NCI-H146 treated with DMSO at 0.1 percent for 48 hours (cell line): ENCODE results near the gene SMAD6.
"Not testable (repeated sequence)": the region's sequence is repeated elsewhere in the genome, so short reads cannot be mapped to it uniquely, and the experiment has no call there.

Experiments
- DNase-seq: peaks from one replicate; lab custom pipeline; 2025; ENCODE audit not compliant: unreplicated experiment; lab: John Stamatoyannopoulos, UW

SMAD6 gene

GRCh38 chr15:66821307-66821706, 119.3 kb downstream of the SMAD6 start:
- no peak for DNase-seq

GRCh38 chr15:66822114-66822513, 120.1 kb downstream of the SMAD6 start:
- no peak for DNase-seq

DNA sequence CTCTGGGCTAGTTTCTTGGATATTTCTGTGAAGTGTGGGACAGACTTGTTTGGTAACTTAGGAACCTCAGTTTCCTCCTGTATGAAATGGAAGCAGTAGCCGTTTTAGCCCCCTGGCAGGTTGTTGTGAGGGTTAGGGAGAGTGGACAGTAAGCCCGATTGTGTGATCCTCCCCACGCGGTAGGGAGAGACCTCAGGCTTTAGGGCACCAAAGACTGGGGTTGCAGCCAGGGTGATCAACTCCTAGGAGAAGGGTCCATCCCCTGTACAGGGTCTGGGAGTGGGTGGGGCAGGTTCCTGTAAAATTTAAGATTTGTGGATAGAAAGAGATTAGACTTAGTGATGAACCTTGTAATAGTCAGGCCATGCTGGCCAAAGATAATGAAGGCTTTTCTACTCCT, 120.5 kb downstream of the SMAD6 start:
- DNase-seq = no peak

GRCh38 chr15:66823601-66824000, 121.6 kb downstream of the SMAD6 start:
- DNase-seq = no peak

DNA sequence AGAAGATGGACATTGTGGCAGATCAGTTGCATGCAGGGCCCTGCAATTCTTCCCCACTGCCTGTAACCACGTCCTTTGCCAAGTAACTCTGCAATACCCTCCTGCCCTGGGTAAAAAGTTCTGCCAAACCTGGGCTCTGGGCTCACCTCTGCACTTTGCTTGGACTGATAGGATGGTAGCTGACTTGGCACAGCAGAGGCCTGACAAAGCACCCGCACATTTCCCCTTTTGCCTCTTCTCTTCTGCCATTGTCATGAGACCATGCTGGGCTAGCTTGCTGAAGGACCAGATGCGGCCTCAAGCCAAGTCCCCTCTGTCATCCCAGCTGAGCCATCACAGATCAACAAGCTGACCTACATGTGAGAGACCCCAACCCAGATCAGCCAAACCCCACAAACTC, 122.4 kb downstream of the SMAD6 start:
- DNase-seq = no peak

- DNase-seq = no peak
Measured at GRCh38 chr15:66825139-66825538, 123.1 kb downstream of the SMAD6 start.

DNA sequence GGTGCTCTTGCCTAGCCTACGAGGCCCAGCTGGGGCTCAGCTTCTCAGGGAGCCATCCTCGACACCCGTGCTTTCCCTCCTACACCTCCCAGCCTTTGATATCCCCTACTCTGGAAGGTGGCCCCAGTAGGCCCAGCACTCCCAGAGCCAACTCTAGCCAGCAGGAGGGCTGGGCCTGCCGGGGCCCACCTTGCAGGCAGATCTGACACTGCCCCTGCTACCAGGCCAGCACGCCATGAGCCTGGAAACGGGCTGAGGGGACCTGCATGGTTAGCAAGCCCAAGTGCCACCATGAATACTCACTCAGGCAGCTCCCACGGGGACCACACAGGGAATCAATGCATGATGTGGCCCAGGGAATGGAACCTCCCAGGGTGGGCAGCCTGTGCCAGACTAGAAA, 123.7 kb downstream of the SMAD6 start:
- no peak for DNase-seq

GRCh38 chr15:66826507-66826906, 124.5 kb downstream of the SMAD6 start:
- no peak for DNase-seq

DNA sequence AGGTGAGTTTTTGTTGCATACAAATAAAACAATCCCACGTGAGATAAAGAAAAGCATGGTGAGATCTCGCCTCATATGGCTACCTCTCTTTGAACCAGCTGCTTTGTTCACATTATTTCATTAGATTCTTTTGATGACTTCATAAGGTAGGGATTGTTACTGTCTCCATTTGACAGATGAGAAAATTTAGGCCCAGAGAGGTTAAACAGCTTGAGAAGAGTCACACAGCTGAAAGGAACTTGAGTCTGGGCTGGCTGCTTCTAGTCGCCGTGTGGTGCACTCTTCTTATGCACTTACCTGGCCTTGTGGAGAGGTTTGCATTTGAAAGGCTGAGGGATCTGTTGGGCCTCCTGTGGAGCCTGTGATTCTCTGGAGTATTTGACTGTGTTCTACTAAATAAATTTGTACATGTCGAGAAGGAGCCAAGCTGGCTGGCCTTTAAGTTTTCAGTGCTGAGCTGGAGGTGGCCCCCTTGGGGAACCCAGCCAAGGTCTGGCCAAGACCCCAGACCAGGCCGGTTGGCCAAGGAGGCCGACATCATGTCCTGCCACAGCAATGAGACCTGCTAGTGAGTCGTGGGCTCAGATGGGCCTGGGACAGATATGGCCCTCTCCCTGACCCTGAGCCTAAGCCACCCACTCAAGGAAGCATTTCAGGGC, 125.1 kb downstream of the SMAD6 start:
- no peak for DNase-seq

- DNase-seq = no peak
Measured at GRCh38 chr15:66827698-66828055, 125.6 kb downstream of the SMAD6 start.

- DNase-seq = not testable (repeated sequence)
Measured at GRCh38 chr15:66828817-66829541, 126.9 kb downstream of the SMAD6 start.

DNA sequence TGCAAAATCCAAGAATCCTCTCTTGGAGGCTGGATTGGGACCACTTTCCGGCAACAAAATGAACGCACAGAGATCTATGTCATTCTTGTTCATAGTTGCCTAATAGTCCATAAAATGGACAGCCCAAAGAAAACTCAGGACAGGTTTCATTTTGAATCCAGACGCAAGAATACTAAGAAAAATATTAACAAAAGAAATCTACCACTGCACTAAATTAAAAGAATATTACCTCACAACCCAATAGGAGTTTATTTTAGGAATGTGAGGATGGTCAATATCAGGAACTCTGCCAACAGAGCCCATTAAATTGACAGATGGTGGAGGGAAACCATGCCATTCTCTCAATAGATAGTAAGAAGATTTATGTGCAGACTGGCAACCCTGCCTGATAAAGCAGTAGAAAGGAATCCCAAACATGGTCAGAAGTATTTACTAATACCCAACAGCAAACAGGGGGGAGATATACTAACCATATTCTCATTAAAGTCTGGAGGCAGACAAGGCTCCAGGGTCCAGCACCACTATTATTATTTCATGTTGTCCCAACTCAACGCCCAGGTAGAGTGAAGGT, 127.6 kb downstream of the SMAD6 start:
- no peak for DNase-seq

- DNase-seq = no peak
Measured at GRCh38 chr15:66830358-66830757, 128.3 kb downstream of the SMAD6 start.

DNA sequence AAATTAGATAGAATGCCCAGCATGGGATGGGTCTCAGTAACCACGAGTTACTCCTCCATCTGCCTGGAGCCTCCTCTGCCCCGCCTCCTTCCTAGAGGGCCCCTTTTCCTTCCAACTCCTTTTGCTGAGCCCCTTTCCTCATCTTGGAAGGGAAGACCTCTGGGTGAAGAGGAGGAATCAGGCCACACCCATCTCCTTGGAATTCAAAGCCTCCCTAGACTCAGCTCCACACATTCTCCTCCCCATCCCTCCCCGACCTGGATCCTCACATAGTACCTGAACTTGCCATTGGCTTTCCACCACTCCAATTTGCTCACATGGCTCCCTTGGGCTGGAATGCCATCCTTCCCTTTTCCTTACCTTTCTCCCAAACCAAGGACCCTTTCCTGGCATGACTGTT, 128.8 kb downstream of the SMAD6 start:
- DNase-seq = no peak

DNA sequence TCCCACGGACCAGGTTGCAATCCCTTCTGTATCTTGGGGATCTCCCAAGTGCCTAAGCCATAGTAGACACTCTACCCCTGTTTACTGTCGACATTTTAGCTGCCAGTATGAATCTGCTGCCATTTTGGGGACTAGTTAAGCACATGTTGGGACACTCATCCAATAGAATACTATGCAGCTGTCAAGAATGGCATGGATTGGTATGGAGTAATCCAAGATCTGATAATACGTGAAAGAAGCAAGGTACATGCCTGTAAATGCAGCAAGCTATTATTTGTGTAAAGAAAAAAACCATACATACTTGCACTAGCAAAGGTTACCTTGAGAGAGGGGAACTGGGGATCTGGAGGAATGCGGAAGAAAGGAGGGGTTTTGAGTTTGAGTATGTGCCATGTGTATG, 129.3 kb downstream of the SMAD6 start:
- no peak for DNase-seq

DNA sequence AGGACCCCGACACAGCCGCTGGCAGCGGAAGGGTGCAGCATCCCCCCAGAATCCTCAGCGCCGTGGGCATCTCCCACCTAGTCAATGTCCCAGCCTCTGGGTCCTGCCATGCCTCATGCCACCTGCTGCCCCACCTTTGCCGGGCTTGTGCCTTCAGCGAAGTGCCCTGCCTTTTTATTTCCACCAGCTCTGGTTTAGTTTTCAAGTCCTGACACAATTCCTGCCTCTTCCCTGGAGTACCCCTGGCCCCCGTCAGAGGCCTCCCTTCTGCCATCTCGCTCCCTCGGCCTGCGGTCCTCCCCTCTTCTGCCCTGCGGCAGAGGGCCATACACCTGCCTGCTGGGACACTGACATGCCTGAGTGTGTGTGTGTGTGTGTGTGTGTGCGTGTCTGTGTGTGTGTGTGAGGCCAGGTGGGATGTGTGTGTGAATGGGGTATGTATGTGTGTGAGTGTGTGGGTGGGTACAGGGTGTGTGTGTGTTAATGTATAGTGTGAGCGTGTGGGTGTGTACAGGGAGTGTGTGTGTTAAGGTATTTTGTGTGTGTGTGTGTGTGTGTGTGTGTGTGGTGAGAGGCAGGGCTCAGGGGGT, 129.9 kb downstream of the SMAD6 start:
- no peak for DNase-seq
